GM19372 (cell line): Measurements from ENCODE around the gene MCC.

Experiments
- ATAC-seq: cut with Tn5 transposase; IDR thresholded peaks from one replicate; pipeline ENCODE4 v1.9.1; 2021; ENCODE audit warnings: mild to moderate bottlenecking, low read depth, moderate library complexity; ENCODE audit not compliant: unreplicated experiment

MCC gene

GRCh38 chr5:113027431-113027830 lies 460.8 kb downstream of the MCC start:
- ATAC-seq, result no peak

GRCh38 chr5:113027015-113027414 lies 461.2 kb downstream of the MCC start:
- no peak for ATAC-seq

GRCh38 chr5:113026211-113026610 lies 462.0 kb downstream of the MCC start:
- ATAC-seq, result no peak

- ATAC-seq, result no peak
Measured at GRCh38 chr5:113025596-113025995, 462.7 kb downstream of the MCC start.

GRCh38 chr5:113024076-113024697 lies 464.1 kb downstream of the MCC start:
- ATAC-seq, result no peak

- ATAC-seq, result peak; percentile 83
Measured at GRCh38 chr5:113022661-113023060, 465.6 kb downstream of the MCC start.

- ATAC-seq, result no peak
Measured at GRCh38 chr5:113020461-113021273, 467.6 kb downstream of the MCC start.

GRCh38 chr5:113017881-113018635 lies 470.2 kb downstream of the MCC start:
- ATAC-seq, result no peak

GRCh38 chr5:113005454-113005853 lies 482.8 kb downstream of the MCC start:
- no peak for ATAC-seq

- ATAC-seq, result no peak
Measured at GRCh38 chr5:113003763-113004162, 484.5 kb downstream of the MCC start.

GRCh38 chr5:113002423-113002822 lies 485.8 kb downstream of the MCC start:
- ATAC-seq, result no peak

GRCh38 chr5:113000466-113000865 lies 487.8 kb downstream of the MCC start:
- no peak for ATAC-seq

- no peak for ATAC-seq
Measured at GRCh38 chr5:112998296-112998695, 490.0 kb downstream of the MCC start.

GRCh38 chr5:112996830-112997374 lies 491.4 kb downstream of the MCC start:
- ATAC-seq, result no peak

GRCh38 chr5:112995764-112996618 lies 492.3 kb downstream of the MCC start:
- peak; percentile 76 for ATAC-seq

- no peak for ATAC-seq
Measured at GRCh38 chr5:112986224-112986623, 502.0 kb downstream of the MCC start.

GRCh38 chr5:112983363-112983762 lies 504.9 kb downstream of the MCC start:
- no peak for ATAC-seq

GRCh38 chr5:112979723-112980122 lies 508.5 kb downstream of the MCC start:
- ATAC-seq, result no peak

GRCh38 chr5:112978836-112979235 lies 509.4 kb downstream of the MCC start:
- ATAC-seq, result no peak

- ATAC-seq, result no peak
Measured at GRCh38 chr5:112977440-112977861, 510.8 kb downstream of the MCC start.
